ENCODE results near the gene USP34.

DNA sequence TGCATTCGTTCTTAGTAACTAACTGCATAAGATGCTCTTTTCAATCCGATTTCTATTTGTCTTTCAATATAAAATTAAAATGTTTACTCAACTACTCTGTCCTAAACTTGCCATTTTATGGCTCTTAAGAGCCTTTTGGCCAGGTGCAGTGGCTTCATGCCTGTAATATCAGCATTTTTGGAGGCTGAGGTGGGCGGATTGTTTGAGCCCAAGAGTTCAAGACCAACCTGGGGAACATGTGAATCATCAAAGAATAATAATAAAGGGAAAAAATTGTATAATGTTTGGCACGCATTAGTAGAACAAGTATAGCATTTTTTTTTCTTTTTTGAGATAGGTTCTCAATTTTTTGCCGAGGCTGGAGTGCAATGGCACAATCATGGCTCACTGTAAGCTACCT lies 216.4 kb downstream of the USP34 start:
- TF ChIP-seq POLR2A (IDR thresholded peaks at IDR 0.05; ENCODE audit: low read length) (no peak), GATA1 (IDR thresholded peaks at IDR 0.05; ENCODE audit: low read depth, low read length) (no peak)

Measured in erythroblast (primary cell).